Inflammatory macrophage treated with lipopolysaccharide for 4 hours (primary cell): ENCODE data around the gene SVIL.
"Not testable (repeated sequence)": the region's sequence is repeated elsewhere in the genome, so short reads cannot be mapped to it uniquely, and the experiment has no call there.

Source experiments
- DNase-seq: peaks from one replicate; pipeline ENCODE4 v3.0.0-alpha.2; 2020

SVIL gene

GRCh38 chr10:29479981-29480954 is 154.5 kb downstream of the SVIL start:
- no peak for DNase-seq

GRCh38 chr10:29479081-29479925 is 155.5 kb downstream of the SVIL start:
- DNase-seq, result no peak

GRCh38 chr10:29473406-29474100 is 161.2 kb downstream of the SVIL start:
- no peak for DNase-seq

- DNase-seq, result no peak
Measured at GRCh38 chr10:29473087-29473356, 161.7 kb downstream of the SVIL start.

GRCh38 chr10:29472301-29473086 is 162.3 kb downstream of the SVIL start:
- DNase-seq, result no peak

GRCh38 chr10:29471544-29471859 is 163.3 kb downstream of the SVIL start:
- DNase-seq, result no peak

GRCh38 chr10:29470843-29471543 is 163.8 kb downstream of the SVIL start:
- no peak for DNase-seq

GRCh38 chr10:29470355-29470705 is 164.4 kb downstream of the SVIL start:
- DNase-seq, result no peak

- DNase-seq, result no peak
Measured at GRCh38 chr10:29469481-29470354, 165.1 kb downstream of the SVIL start.

GRCh38 chr10:29465384-29465783 is 169.4 kb downstream of the SVIL start:
- DNase-seq, result no peak

- not testable (repeated sequence) for DNase-seq
Measured at GRCh38 chr10:29464671-29465171, 170.1 kb downstream of the SVIL start.

- DNase-seq, result no peak
Measured at GRCh38 chr10:29461042-29461441, 173.7 kb downstream of the SVIL start.

- not testable (repeated sequence) for DNase-seq
Measured at GRCh38 chr10:29458190-29458589, 176.6 kb downstream of the SVIL start.

GRCh38 chr10:29455095-29455494 is 179.7 kb downstream of the SVIL start:
- DNase-seq, result no peak

GRCh38 chr10:29454250-29454649 is 180.5 kb downstream of the SVIL start:
- DNase-seq, result no peak

- no peak for DNase-seq
Measured at GRCh38 chr10:29452546-29452945, 182.2 kb downstream of the SVIL start.

- no peak for DNase-seq
Measured at GRCh38 chr10:29451946-29452345, 182.8 kb downstream of the SVIL start.

GRCh38 chr10:29450405-29450804 is 184.4 kb downstream of the SVIL start:
- DNase-seq, result no peak

GRCh38 chr10:29448756-29449592 is 185.8 kb downstream of the SVIL start:
- peak; percentile 63 for DNase-seq

GRCh38 chr10:29448125-29448524 is 186.6 kb downstream of the SVIL start:
- no peak for DNase-seq
